ENCODE data around the gene HHAT.

The HHAT gene

GRCh38 chr1:210597555-210598134 is 268.9 kb downstream of the HHAT start:
- DNase-seq (ENCODE audit: low spot score) = peak; percentile 81

- DNase-seq (ENCODE audit: low spot score) = peak; percentile 88
Measured at GRCh38 chr1:210598135-210598652, 269.5 kb downstream of the HHAT start.

GRCh38 chr1:210600421-210601159 is 271.9 kb downstream of the HHAT start:
- no peak for DNase-seq (ENCODE audit: low spot score)

DNA sequence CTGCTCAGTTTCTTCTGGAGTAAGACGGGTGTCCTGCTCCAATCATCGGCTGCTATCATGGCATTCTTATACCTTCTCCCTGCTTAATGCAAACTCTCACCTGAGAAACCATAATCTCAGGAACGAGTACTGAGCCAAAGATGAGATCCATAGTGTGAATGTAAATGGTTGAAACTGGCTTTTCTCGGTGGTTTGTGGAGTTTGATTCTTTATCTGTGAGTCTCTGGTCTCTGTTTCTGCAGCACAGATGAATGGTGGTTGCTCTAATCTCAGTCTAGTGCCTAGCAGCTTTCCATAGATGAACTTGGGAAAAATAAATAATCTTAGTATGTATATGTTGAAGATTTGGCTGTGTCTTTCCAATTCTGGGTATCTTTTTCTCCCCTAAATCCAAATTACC is 274.4 kb downstream of the HHAT start:
- DNase-seq (ENCODE audit: low spot score) = no peak

GRCh38 chr1:210605099-210605498 is 276.4 kb downstream of the HHAT start:
- DNase-seq (ENCODE audit: low spot score) = no peak

DNA sequence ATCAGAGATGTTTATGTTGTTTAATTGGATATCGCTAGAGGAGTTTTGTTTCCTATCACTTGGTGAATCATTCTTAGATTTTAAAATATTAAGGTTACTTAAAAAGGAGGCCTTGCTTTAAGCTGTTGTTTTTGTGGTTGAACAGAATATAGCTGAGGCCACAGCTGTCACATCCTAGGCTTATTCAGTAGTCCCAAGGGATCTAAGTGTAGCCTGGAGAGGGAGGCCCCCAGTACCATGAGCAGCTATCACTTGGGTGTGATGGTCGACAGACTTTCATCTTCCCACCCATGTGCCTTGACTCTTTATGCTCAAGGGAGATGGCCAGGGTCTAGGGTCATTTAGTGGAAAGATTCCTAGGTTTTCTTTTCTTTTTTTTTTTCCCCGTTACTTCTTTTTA is 278.7 kb downstream of the HHAT start:
- DNase-seq (ENCODE audit: low spot score) = no peak

DNA sequence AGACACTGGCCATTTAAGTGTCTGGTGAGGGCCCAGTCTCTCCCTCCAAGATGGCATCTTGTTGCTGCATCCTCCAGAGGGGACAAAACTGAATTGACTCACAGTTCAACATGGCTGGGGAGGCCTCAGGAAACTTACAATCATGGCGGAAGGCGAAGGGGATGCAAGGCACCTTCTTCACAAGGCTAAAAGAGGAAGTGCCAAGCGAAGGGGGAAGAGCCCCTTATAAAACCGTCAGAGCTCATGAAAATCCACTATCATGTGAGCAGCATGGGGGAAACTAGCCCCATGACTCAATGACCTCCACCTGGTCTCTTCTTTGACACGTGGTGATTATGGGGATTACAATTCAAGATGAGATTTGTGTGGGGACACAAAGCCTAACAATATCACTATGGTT is 280.1 kb downstream of the HHAT start:
- no peak for DNase-seq (ENCODE audit: low spot score)

DNA sequence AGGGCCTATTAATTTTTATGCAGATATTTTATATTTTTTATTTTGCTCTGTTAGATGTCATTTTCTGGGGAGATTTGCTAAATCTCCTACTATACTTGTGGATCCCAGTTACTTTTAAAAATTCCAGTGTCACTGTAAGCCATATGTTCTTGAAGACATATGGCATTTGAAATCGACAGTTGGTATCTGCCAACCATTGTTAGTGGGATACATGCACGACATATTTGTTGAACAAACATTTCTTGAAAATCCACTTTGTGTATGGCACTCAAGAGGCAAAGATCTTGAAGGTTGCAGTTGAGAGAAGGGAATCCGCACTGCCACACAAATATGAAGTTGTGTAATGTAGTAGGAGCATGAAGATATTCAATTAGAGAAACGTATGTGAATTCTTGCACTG is 287.7 kb downstream of the HHAT start:
- DNase-seq (ENCODE audit: low spot score) = no peak

DNA sequence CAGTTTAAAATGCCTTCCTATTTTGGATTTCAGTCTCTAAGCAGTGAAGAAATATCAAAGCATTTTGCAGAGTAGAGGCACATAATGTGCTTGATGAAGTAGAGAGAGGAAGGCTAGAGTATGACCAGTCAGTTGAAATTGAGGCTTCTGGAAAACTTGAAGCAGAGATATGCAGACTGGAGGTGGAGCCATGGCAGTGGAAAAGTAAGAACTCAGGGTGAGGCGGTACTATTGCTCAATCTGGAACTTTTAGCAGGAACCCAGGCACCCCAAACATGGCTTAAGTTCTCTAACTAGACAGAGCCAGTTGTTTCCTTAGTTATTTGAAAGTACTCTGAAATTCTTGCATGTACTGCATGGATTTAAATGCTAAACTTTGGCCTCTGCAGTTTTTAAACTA is 288.6 kb downstream of the HHAT start:
- DNase-seq (ENCODE audit: low spot score) = no peak

DNA sequence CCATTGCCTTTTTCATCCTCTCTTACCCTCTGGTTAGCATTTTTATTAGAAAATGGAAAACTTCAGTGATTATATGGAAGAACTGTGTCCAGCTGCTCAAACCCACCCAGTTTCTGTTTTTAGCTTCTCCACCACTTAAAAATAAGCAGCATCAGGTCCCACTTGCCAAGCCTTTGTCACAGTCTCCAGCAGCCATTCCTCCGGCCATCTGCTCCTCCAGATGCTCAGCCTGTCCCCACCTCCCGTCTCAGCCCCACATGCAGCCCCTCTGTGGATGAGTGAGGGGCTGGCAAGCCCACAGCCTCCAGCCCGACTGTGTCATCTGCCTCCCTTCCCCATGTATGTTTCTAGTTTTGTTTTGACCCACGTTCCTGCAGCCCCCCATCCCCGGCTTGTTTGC is 289.7 kb downstream of the HHAT start:
- no peak for DNase-seq (ENCODE audit: low spot score)

DNA sequence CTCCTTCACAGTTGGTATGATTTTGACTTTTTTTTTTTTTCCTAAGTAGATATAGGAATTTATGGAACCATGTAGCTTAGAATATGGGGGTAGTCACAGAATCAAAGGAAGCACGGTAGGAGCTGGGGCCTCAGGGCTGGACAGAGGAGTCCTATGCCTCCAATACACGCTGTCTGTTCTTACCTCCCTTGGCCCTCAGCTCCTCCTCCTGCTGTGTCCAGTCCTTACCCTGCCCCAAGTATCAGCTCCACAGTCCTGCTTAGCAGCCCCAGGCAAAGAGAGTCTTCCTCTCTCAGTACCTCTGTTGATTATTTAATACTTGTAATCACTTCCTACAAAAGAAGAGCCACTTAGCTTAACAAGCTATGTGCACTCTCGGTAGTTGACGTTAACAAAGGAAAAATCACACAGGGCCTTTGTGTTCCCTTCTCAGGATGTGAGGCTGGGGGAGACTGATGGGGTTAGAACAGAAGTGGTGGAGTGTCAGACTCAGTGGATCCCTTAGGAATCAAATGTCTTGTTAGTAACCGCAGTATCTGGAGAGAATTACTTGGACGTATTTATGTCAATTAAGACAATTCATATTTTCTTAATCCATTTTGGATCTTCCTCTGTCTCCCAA is 292.3 kb downstream of the HHAT start:
- DNase-seq (ENCODE audit: low spot score) = no peak

- DNase-seq (ENCODE audit: low spot score) = no peak
Measured at GRCh38 chr1:210621712-210622111, 293.0 kb downstream of the HHAT start.

DNA sequence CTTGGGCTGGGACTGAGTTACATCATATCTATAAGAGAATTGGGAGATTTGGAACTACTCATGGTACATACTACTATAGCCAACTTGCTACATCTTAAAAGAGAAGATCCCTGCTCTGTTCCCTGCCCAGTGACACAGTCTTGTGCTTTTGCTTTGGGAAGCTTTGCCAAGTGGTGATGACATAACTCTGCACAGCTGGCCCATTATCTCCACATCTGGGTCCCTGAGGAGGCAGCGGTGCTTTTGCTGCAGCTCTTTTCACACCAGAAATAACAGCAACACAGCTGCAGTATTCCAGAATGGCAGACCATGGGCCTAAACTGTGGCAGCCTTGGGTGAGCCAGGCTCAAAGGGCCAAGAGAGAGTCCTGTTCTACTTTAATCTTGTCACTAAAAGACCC is 296.0 kb downstream of the HHAT start:
- no peak for DNase-seq (ENCODE audit: low spot score)

- no peak for DNase-seq (ENCODE audit: low spot score)
Measured at GRCh38 chr1:210625715-210626114, 297.0 kb downstream of the HHAT start.

DNA sequence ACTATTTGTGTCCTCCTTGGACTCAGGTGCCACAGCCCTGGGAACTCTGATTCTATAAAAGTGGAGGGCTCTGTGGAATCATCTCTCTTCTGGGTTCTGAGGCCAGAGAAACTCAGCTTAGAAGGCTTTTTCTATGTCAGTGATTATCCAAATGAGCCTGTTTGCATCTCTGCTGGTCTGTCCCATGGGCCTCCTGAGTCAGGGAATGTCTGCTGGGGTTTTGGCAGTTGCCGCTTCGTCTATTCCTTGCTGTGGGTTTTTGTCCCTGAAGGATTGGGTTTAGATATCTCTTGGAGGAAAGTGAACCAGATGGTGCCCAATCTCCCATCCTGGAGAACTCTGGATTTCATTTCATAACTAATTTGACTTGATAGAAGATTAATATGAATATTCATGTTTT is 297.6 kb downstream of the HHAT start:
- no peak for DNase-seq (ENCODE audit: low spot score)

DNA sequence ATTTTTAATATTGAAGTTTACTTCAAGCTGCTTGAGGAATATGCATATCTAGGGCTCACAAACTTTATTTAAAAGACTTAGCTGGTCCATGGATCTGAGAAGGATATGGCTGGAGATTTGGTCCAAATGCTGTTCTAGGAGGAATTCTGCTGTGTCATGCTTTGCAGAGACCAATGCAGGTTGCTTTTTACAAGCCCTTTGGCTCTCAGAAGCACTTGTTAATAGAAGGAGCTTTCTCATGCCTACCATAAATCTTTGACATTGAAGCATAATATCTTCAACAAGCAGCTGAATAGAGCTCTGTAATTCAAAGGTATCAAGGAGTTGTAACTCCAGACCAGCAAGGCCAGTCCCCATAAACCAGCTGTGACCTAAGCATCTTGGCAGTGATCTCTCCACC is 299.1 kb downstream of the HHAT start:
- DNase-seq (ENCODE audit: low spot score) = no peak

DNA sequence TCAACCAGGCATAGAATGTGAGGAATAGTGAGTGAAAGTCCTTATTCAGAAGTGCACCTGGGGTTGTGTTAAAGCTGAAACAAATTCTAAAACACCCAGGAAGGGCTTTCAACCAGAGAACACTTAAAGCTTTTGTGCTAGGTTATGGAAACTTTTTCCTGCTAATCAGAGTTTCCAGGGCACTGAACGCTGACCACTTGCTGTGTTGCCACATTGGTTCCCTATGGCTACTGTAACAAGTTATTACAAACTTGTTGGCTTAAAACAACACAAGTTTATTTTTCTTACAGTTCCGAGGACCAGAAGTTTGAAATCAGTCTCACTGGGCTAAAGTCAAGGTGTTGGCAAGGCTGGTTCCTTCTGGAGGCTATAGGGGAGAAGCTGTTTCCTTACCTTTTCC is 300.6 kb downstream of the HHAT start:
- no peak for DNase-seq (ENCODE audit: low spot score)

- no peak for DNase-seq (ENCODE audit: low spot score)
Measured at GRCh38 chr1:210631399-210631798, 302.7 kb downstream of the HHAT start.

GRCh38 chr1:210633140-210633539 is 304.4 kb downstream of the HHAT start:
- DNase-seq (ENCODE audit: low spot score) = no peak

DNA sequence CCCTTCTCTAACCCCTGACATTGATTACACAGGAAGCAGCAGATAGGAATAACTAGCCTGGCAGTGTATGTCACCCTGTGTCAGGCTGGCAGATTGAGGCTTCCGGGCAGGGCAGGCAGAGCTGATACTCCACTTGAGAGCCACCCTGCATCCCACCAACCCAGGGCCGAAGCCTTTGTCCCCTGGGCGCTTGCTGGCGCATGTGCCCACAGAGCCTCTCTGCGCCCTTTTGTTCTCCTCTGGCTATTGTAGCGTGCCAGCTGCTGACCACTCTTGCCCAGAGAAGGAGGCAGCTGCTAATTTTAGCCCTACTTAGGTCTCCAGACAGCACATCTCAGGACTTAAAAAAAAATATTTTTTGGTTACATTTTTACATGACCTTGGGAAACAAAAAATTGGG is 304.9 kb downstream of the HHAT start:
- DNase-seq (ENCODE audit: low spot score) = no peak

DNA sequence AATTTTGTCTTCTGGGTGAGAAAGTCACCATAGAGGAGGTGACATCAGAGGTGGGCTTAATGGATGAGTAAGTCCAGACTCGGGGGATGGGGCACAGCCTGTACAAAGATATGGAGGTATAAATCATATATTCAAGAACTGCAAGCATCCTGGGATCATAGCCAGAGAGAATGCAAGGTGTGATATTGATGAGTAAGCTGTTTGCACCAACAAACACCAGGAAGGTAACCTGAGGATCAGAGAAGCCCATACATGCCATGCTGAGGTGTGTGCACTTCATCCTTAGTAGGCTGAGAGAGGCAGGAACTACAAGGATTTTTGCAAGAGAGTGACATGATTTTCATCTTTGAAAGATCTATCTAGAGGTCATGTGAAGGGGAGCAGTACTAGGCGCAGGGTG is 306.4 kb downstream of the HHAT start:
- DNase-seq (ENCODE audit: low spot score) = no peak

- no peak for DNase-seq (ENCODE audit: low spot score)
Measured at GRCh38 chr1:210641582-210641981, 312.9 kb downstream of the HHAT start.

DNA sequence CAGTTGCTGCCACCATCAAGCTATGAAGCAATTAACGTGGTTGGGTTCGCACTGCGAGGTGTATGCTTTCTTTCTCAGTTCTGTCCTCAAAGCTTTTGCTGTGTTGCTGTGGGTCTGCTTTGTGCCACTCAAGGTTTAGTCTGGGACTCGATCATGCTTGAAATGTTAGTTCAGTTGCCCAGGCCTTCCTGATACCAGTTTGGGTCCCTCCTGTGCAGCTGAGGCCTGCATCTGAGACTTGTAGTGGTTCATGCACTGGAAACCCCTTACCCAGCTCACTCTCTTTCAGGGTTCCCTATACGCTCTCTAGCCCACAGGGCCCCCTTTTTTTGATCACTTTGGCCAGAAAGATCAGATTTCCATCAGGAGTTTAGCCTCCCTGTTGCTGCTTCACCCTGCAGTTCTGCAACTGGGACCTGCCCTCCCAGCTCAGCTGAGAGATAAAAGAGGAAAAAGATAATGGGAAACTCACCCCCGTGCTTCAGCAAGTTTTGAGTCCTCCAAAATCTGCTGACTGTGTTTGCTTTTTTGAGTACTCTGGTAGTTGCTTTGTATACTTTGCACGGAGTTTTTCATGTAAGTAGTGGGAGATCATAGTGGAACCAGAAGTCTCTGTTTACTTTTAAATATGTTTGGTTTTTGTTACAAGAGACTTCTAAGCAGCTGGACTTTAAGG is 317.0 kb downstream of the HHAT start:
- DNase-seq (ENCODE audit: low spot score) = no peak
